ENCODE measurements around the gene ITGAE. TPM values are rescaled to one million over a fixed set of nuclear protein-coding genes. Genes with fewer than 3 reads are reported as not detected.

The ITGAE gene
- total RNA-seq, 1 donor from 2014 or later = 20.3 TPM

DNA sequence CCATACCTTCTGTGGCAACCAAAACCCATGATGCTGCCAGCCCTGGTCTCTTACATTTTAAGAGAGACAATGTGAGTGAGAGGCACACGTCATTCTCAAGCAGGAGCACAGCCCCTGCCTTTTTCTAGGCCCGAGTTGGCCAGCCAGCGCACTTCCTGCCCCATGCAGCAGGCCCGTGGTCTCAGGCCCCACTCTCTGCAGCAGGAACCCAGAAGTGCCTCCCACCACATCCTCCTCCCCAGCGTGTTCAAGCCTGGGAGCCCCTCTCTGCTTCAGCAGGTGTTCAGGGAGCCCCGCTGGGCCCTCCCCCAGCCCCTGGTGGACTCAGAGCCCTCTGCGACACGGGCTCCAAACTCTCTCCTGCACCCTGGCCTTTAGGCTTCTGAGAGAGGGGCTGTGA is 30.5 kb downstream of the ITGAE start:
- no peak for DNase-seq (ENCODE audit: low spot score)
- intact Hi-C loops (cut with DNase I) = no loop called here

GRCh38 chr17:3768769-3769168 is 32.2 kb downstream of the ITGAE start:
- intact Hi-C loops (cut with DNase I) = no loop called here
- DNase-seq (ENCODE audit: low spot score) = no peak

GRCh38 chr17:3768341-3768740 is 32.6 kb downstream of the ITGAE start:
- no peak for DNase-seq (ENCODE audit: low spot score)
- intact Hi-C loops (cut with DNase I) = no loop called here

DNA sequence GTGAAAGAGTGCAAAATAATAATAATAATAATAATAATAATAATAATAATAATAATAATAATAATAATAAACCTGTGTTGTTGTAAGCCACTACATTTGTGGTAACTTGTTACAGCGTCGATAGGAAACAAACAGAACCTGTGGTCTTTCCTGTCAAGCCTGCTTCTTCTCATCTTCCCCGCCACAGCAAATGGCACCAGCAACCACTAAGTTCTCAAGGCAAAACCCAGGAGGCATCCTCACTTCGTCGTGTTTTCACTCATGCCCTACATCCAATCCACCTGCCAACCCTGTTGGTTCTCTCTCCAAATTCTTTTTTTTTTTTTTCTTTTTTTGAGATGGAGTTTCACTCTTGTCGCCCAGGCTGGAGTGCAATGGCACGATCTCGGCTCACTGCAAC is 34.2 kb downstream of the ITGAE start:
- DNase-seq (ENCODE audit: low spot score) = no peak
- intact Hi-C loops (cut with DNase I) = no loop called here

GRCh38 chr17:3765981-3766380 is 35.0 kb downstream of the ITGAE start:
- intact Hi-C loops (cut with DNase I) = no loop called here
- no peak for DNase-seq (ENCODE audit: low spot score)

GRCh38 chr17:3763777-3764170 is 37.2 kb downstream of the ITGAE start:
- intact Hi-C loops (cut with DNase I) = no loop called here
- DNase-seq (ENCODE audit: low spot score) = no peak

GRCh38 chr17:3762922-3763776 is 37.8 kb downstream of the ITGAE start:
- DNase-seq (ENCODE audit: low spot score) = no peak
- intact Hi-C loops (cut with DNase I) = no loop called here

- intact Hi-C loops (cut with DNase I) = no loop called here
- DNase-seq (ENCODE audit: low spot score) = no peak
These were observed 39.0 kb downstream of the ITGAE start for GRCh38 chr17:3761918-3762380.

DNA sequence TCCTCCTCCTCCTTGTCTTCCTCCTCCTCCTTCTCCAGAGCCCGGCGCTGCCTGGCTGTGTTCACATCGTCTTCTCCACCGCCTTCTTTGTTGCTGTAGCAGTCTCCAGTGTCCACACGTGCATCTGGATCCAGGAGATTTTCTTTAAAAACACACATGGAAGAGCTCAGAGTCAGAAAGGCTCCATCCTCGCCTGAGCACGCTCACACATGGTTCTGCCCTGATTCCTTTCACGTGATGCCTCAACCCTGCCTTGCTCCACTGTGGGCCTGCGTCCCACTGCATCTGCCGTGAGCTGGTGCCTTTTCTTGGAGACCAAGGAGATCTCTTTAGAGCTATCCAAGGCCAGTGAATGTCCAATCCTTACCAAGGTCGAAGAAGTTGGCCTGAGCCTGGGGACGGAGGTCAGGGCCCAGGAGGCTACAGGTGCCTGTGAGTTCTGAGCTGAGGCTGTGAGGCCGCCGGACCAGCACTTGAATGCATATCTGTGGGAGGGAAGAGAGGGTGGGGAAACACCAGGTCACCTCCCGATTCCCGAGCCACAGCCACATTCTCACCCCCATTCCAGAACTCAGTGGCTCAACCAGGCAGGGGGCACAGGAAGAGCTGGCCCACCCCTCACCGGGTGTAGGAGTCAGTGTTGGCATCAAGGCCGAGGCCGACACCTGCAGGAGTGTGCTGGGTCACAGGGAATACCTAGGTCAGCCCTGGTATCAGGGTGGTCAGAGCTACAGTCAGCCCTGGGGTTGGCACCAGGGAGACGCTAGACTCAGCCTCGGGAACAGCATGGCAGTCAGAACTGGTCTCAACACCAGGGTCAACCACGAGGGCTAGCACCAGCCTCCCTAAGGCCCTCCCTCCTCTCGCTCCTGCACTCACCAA is 39.7 kb downstream of the ITGAE start:
- intact Hi-C loops (cut with DNase I) = no loop called here
- DNase-seq (ENCODE audit: low spot score) = no peak

DNA sequence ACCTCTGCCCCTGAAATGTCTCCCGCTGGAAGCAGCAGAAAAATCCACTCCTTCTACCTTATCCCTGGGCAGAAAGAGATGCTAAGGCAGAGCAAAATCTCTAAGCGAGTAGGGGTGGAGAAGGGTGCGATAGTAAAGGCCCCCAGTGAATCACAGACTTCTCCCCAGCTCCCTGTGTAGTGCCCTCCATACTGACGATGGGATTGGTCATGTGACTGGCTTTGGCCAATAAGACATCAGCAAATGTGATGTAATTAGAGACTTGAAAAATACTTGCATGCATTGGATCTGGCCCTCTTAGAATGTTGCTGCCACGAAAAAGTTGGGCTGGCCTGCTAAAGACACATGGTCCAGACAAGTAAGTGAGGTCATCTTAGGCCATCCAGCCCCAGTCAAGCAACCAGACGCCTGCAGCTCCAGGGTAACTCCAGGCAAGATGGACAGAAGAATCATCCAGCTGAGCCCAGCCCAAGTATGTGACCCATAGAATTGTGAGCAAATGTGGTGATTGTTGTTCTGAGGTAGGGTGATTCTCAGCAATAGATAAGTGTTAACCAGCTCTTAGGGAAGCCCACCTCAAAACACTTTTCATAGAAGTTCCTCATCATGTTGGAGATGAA is 41.3 kb downstream of the ITGAE start:
- DNase-seq (ENCODE audit: low spot score) = no peak
- intact Hi-C loops (cut with DNase I) = no loop called here

DNA sequence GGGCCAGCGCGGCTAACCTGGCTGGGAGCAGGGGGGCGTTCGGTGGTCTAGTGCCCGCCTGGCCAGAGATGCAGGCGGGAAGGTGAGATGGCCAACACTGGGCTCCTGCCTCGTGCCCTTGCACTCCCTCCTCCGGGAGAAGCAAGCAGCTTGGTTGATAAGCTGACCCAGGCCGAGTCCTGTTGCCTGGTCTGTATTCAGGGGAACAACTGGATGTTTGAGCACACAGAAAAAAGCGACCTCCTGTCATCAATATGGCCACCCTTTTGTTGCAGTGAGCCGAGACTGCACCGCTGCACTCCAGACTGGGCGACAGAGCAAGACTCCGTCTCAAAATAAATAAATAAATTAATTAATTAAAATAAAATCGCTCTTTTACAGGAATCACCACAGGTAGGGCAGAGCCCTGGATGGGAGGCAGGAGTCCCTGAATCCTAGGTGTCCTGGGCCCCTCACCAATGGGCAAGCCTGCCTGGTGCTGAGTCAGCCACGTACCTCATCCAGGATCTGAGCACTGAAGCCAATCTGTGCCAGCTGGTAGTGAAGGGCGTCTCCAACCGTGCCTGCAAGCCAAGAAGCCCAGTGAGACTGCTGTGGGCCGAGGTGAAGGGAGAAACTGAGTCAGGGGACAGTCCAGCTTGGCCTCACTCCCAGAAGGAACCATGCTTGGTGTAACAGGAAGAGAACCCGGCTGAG is 45.5 kb downstream of the ITGAE start:
- intact Hi-C loops (cut with DNase I) = no loop called here
- DNase-seq (ENCODE audit: low spot score) = no peak

DNA sequence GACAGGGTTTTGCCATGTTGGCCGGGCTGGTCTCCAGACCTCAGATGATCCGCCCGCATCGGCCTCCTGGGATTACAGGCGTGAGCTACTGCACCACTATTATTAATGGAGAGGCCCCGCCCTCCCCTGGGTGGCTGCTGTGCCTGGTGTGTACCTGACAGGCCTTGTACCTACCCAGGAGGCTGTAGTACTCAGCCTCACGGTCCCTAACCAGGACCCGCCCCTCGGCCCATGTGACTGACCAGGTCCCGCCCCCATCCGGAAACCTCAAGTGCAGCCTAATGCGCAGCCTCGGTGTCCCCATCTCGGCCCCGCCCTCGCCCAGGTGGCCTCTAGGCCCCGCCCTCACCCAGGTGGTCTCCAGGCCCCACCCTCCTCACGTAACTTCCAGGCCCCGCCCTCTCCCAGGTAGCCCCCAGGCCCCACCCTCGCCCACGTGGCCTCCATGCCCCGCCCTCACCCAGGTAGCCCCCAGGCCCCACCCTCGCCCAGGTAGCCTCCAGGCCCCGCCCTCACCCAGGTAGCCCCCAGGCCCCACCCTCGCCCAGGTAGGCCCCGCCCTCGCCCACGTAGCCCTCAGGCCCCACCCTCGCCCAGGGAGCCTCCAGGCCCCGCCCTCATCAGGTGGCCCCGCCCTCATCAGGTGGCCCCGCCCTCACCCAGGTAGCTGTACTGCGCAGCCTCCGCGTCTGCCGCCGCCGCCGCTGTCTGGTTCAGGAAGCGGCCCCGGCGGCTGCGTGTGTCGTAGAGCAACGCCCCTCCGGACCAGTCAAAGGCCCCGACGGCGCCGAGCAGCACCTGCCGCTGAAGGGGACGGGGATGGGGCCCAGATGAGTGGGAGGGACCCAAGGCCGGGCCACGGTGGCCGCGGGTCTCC is 46.3 kb downstream of the ITGAE start:
- intact Hi-C loops (cut with DNase I) = no loop called here
- peak; percentile 87 for DNase-seq (ENCODE audit: low spot score)

- intact Hi-C loops (cut with DNase I) = no loop called here
- DNase-seq (ENCODE audit: low spot score) = no peak
These were observed 46.9 kb downstream of the ITGAE start for GRCh38 chr17:3754066-3754457.

GRCh38 chr17:3753624-3754023 is 47.4 kb downstream of the ITGAE start:
- intact Hi-C loops (cut with DNase I) = no loop called here
- no peak for DNase-seq (ENCODE audit: low spot score)

DNA sequence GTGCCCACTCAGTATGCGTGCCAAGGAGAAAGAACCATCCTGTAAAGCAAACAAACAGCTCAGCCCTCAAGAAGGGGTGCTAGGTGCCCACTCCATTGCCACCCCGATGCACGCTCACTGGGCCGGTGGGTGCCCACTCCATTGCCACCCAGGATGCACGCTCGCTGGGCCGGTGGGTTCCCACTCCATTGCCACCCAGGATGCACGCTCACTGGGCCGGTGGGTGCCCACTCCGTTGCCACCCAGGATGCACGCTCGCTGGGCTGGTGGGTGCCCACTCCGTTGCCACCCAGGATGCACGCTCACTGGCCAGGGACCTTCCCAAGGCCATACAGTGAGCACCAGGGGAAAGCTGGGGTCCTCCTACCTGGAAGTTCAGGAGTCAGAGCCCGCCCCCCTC is 49.2 kb downstream of the ITGAE start:
- no peak for DNase-seq (ENCODE audit: low spot score)

DNA sequence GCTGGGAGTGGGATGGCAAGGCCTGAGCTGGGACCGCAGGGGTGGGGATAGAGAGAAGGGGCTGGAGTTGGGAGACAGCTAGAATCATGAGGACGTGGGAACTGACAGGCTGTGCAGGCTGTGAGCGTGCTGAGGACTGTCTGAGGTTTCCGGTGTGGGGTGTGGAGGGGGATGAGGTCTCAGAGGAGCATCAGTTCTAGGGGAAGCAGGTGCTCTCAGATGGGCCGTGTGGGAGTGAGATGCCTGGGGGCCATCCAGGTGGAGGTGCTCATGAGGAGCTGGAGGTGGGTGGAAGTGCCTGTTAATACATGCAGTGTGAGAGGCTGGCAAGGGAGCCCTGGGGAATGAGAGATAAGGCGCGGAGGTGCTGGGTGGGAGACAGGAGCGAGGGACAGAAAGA is 50.1 kb downstream of the ITGAE start:
- intact Hi-C loops (cut with DNase I) = no loop called here
- no peak for DNase-seq (ENCODE audit: low spot score)

More for the DNA sequence above, 49.2 kb downstream of the ITGAE start:
- intact Hi-C loops (cut with DNase I) = no loop called here

- intact Hi-C loops (cut with DNase I) = no loop called here
- DNase-seq (ENCODE audit: low spot score) = no peak
These were observed 50.7 kb downstream of the ITGAE start for GRCh38 chr17:3750296-3750695.

DNA sequence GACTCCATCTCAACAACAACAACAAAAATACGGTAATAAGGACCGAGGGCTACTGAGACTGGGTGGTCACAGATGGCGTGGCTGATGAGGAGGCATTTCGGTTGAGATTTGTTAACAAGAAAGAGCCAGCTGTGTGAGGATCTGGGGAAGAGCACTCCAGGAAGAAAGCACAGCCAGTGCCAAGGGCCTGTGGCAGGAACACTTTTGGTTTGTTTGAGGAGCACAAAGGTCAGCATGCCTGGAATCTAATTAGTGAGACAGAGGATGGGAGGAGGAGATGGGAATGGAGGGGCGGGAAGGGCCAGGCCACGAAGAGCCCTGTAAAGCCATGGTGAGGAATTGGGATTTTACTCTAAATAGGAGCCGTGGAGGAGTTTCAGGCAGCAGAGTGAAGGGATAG is 52.4 kb downstream of the ITGAE start:
- intact Hi-C loops (cut with DNase I) = no loop called here
- DNase-seq (ENCODE audit: low spot score) = no peak

DNA sequence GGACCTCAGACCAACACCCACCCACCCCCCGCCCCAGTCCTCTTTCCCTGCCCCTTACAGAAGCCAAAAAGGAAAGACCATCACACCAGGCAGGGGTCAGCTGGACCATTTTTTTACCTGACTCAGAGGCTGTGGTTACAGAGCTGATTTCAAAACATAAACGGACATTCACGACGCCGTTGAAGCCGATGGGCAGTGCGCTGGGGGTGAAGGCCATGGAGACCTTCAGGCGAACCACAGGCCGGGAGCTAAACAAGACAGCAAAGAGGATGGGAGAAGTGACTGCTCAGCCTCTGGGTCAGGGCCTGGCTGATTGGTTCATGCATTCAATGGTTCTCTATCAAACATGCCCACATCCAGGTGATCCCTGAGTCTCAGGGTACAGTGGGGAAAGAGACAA is 53.2 kb downstream of the ITGAE start:
- intact Hi-C loops (cut with DNase I) = no loop called here

More for the DNA sequence above, 53.2 kb downstream of the ITGAE start:
- DNase-seq (ENCODE audit: low spot score) = no peak

Measured in cardiac septum (tissue), 1 donor.